PC-3 (cell line): ENCODE results near the gene HES1. TPM values are rescaled to one million over a fixed set of nuclear protein-coding genes. Genes with fewer than 3 reads are reported as not detected.

Experiments used
- ATAC-seq: fragments of 200-7000 bp; cut with Tn5 transposase; 2 replicates; pipeline ENCODE4 v1.9.1; 2020; ENCODE audit warnings: mild to moderate bottlenecking, moderate library complexity
- BruUV-seq: library from RNA; stranded (reverse); fragments of 400-500 nt; replicated peaks from 2 replicates; lab custom pipeline; 2021; lab: Mats Ljungman, UMichigan
- CTCF ChIA-PET: fragments of 300-600 bp; sonication (Branson Sonifier 250); formaldehyde crosslinking; loops from one replicate; lab custom pipeline; 2022; ENCODE audit warnings: antibody characterized with exemption; lab: Charles Lee
- POLR2A ChIA-PET: fragments of 300-600 bp; sonication (Branson Sonifier 250); formaldehyde crosslinking; loops from one replicate; lab custom pipeline; 2022; ENCODE audit warnings: antibody characterized with exemption; ENCODE audit not compliant: unreplicated experiment; lab: Charles Lee
- DNase-seq: peaks from one replicate; pipeline ENCODE4 v3.0.0-alpha.2; 2015
- H2AFZ ChIP-seq: fragments of 300-600 bp; sonication (generic); 2 replicates; pipeline ENCODE4 v1.6.0; 2016; ENCODE audit warnings: antibody characterized with exemption, low read length
- H3F3A ChIP-seq: fragments of 300-600 bp; sonication (generic); one replicate; pipeline ENCODE4 v1.6.0; 2017; ENCODE audit warnings: antibody characterized with exemption, low read length, control low read depth, mild to moderate bottlenecking; ENCODE audit not compliant: unreplicated experiment
- H3K27ac ChIP-seq: fragments of 300-600 bp; sonication (generic); 2 replicates; pipeline ENCODE4 v1.5.1; 2016; ENCODE audit warnings: mild to moderate bottlenecking, low read length
- H3K27me3 ChIP-seq: fragments of 300-600 bp; sonication (generic); 2 replicates; pipeline ENCODE4 v1.6.1; 2016; ENCODE audit warnings: low read length, mixed read lengths
- H3K36me3 ChIP-seq: fragments of 300-600 bp; sonication (generic); 2 replicates; pipeline ENCODE4 v1.6.1; 2016; ENCODE audit warnings: low read depth, mixed run types, low read length, mixed read lengths
- H3K4me1 ChIP-seq: fragments of 300-600 bp; sonication (generic); 2 replicates; pipeline ENCODE4 v1.5.1; 2016; ENCODE audit warnings: low read length; ENCODE audit not compliant: insufficient read depth
- H3K4me2 ChIP-seq: fragments of 300-600 bp; sonication (generic); 2 replicates; pipeline ENCODE4 v1.6.0; 2016; ENCODE audit warnings: low read length
- H3K4me3 ChIP-seq: fragments of 300-600 bp; sonication (generic); 2 replicates; pipeline ENCODE4 v1.5.1; 2016; ENCODE audit warnings: mild to moderate bottlenecking, low read length, mixed read lengths
- H3K79me2 ChIP-seq: fragments of 300-600 bp; sonication (generic); 2 replicates; pipeline ENCODE4 v1.6.1; 2017; ENCODE audit warnings: low read length, mixed read lengths
- H3K9ac ChIP-seq: fragments of 300-600 bp; sonication (generic); 2 replicates; pipeline ENCODE4 v1.6.0; 2016; ENCODE audit warnings: mild to moderate bottlenecking, low read length
- H3K9me2 ChIP-seq: fragments of 300-600 bp; sonication (generic); replicated peaks from 2 replicates; pipeline ENCODE4 v1.6.1; 2016; ENCODE audit warnings: mixed run types, low read length, mixed read lengths
- H3K9me3 ChIP-seq: fragments of 300-600 bp; sonication (generic); 2 replicates; pipeline ENCODE4 v1.6.1; 2016; ENCODE audit warnings: low read length, mixed read lengths
- H4K20me1 ChIP-seq: fragments of 300-600 bp; sonication (generic); 2 replicates; pipeline ENCODE4 v1.6.1; 2016; ENCODE audit warnings: low read length, mixed read lengths
- CTCF ChIP-seq: fragments of 300-600 bp; sonication (generic); conservative IDR thresholded peaks from 2 replicates; pipeline ENCODE4 v1.5.1; 2017; ENCODE audit warnings: antibody characterized with exemption, low read depth, mild to moderate bottlenecking, low read length
- EZH2 ChIP-seq: fragments of 300-600 bp; sonication (generic); IDR thresholded peaks from one replicate; pipeline ENCODE4 v1.6.1; 2017; ENCODE audit warnings: antibody characterized with exemption, mild to moderate bottlenecking, low read length; ENCODE audit not compliant: unreplicated experiment
- EZH2phosphoT487 ChIP-seq: fragments of 300-600 bp; sonication (generic); IDR thresholded peaks from 2 replicates; pipeline ENCODE4 v1.6.1; 2018; ENCODE audit warnings: mild to moderate bottlenecking, antibody characterized with exemption, low read length, borderline replicate concordance
- intact Hi-C: fragments of 100-400 bp; cut with micrococcal nuclease; formaldehyde crosslinking; loops from 2 replicates; pipeline ENCODE4 v1.9.0; 2023
- total RNA-seq: library from RNA; depleted of rRNA; stranded (reverse); fragments of >200 nt; gene quantifications from 2 replicates; pipeline ENCODE4 v1.2.3, GENCODE V29; 2014

HES1 gene
- total RNA-seq, 1 experiment from 2014 or later = 906 TPM

DNA sequence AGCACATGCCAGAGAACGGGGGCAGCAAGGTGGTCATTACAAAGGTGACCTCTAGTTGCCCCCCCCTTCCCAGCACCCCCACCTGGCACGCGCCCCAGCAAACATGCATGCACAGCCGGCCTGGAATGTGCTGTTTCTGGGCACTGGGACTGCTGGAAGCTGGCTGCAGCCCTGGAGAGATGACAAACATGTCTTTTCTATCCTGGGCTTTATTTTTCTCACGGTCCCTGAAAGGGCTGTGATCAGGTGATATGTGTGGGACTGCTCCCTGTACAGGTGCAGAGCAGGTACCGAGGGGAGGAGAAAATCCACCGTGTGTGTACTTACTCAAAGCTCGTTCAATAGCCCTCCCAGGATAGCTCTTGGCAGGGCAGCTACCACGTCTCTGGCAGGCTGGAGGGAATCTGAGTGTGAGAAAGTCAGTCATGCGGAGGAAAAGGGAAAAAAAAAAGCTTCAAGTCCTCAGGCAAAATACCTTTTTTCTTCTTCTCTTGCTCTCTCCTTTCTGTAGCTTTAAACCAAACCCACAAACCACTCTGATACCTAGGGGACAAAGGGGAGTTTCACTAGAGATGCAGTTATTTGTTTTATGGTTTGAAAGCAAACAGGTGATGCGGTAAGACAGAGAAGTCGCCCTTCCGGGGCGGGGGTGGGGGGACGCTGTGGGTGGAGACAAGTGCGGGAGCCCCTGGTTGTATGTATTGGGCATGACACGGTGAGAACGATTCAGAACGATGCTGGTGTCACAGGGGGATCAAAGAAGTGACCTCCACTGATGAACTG lies 5.0 kb upstream of the HES1 start:
- no peak overlapping the region for H2AFZ ChIP-seq
- peak overlapping the region; percentile 55 for H3K4me3 ChIP-seq
- H3K27me3 ChIP-seq = no peaks in the 10 kb centered on the region
- ATAC-seq (peak; percentile 23), DNase-seq (peak; percentile 97)
- H3K4me2 ChIP-seq = peak overlapping the region; percentile 90
- TF ChIP-seq EZH2phosphoT487 (peak; percentile 97), EZH2 (no peak), CTCF (no peak)
- no peaks in the 10 kb centered on the region for H3K9me2 ChIP-seq
- CTCF ChIA-PET = interaction anchor here (0.5 to 0.8 kb wide), 4 partner anchors 56 to 246 kb away, joined by 3 to 16 read pairs (median 9); no protein-coding TSS in a partner anchor
- TSS peak; percentile 42 for BruUV-seq
- intact Hi-C loops = loop anchor here (1.0 kb wide), 6 partner anchors 9 to 291 kb away; no protein-coding TSS in a partner anchor
- peak overlapping the region; percentile 73 for H3K9ac ChIP-seq
- no peaks in the 10 kb centered on the region for H3K9me3 ChIP-seq
- POLR2A ChIA-PET = interaction anchor here (0.5 to 1.9 kb wide), 30 partner anchors 8 to 350 kb away, joined by 3 to 33 read pairs (median 6); no protein-coding TSS in a partner anchor
- no peaks in the 10 kb centered on the region for H3K36me3 ChIP-seq
- no peaks in the 10 kb centered on the region for H4K20me1 ChIP-seq
- H3K4me1 ChIP-seq = peaks cover 56% of the 10 kb centered on the region
- H3K27ac ChIP-seq = peak overlapping the region; percentile 85
- peaks cover 9% of the 10 kb centered on the region for H3F3A ChIP-seq
- H3K79me2 ChIP-seq = peaks cover 11% of the 10 kb centered on the region

DNA sequence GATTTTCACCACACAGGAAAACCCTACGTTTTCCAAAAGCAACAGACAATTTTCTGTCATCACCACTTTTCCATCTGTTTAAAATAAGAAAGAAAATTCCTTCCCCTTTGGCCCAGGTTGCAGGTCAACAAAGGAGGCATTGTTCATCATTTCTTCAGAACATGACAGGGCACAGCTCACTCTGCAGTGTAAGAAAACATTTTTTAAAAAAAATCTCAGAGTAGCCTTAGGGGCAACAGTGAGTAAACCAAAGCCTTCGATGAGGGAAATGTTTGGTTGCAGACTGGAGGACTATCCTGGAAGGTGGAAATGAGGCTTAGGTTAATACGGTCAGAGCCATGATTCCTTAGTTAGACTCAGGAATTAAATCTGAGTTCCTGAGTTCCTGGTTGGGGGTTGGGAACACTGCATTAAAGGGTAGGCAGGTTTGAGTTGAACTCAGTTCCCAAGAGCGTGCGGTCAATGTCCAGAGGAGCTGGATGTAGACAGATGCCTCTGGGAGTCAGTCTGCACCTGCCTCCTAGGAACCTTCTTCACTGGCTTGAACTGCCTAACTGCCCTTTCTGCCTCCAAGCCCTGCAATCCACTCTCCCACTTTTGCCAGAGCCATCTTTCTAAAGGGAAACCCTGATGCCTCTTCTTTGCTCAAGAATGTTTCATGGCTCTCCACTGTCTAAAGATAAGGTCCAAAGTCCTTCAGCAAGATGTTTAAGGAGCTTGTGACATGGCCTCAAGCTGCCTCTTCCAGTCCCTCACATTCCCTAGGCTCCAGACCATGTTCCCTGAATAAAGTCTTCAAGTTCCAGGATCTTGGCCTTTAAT lies 3.3 kb upstream of the HES1 start:
- CTCF ChIA-PET = interaction anchor here (1.5 kb wide), 1 partner anchor 43 kb away, joined by 3 read pairs; no protein-coding TSS in a partner anchor
- H3K9me2 ChIP-seq = no peaks in the 10 kb centered on the region
- peak overlapping the region; percentile 63 for H3K4me3 ChIP-seq

More for the DNA sequence above, 3.3 kb upstream of the HES1 start:
- H3K27me3 ChIP-seq = no peaks in the 10 kb centered on the region
- peak overlapping the region; percentile 90 for H3K4me2 ChIP-seq
- no TSS peak for BruUV-seq
- ATAC-seq (peak; percentile 6), DNase-seq (peak; percentile 91)
- no peak overlapping the region for H2AFZ ChIP-seq
- peak overlapping the region; percentile 85 for H3K27ac ChIP-seq
- H3K4me1 ChIP-seq = peaks cover 56% of the 10 kb centered on the region
- no peaks in the 10 kb centered on the region for H3K9me3 ChIP-seq
- peaks cover 9% of the 10 kb centered on the region for H3F3A ChIP-seq
- intact Hi-C loops = no loop called here
- POLR2A ChIA-PET = interaction anchor here (0.5 to 0.6 kb wide), 5 partner anchors 127 to 352 kb away, joined by 3 to 7 read pairs (median 3); no protein-coding TSS in a partner anchor
- peak overlapping the region; percentile 51 for H3K9ac ChIP-seq
- H3K36me3 ChIP-seq = peaks cover 9% of the 10 kb centered on the region; the same call in 1 of the 2 replicates
- TF ChIP-seq EZH2 = no peak
- no peak for TF ChIP-seq CTCF
- TF ChIP-seq EZH2phosphoT487 = no peak
- H3K79me2 ChIP-seq = peaks cover 27% of the 10 kb centered on the region
- peaks cover 14% of the 10 kb centered on the region for H4K20me1 ChIP-seq
